ENCODE results near the gene F5.

F5 gene

GRCh38 chr1:169586395-169587255 is at the start of gene F5:
F5 (minus strand) TSS chr1:169586481; CDS start chr1:169586386, 95 bp downstream.
- DNase-seq (ENCODE audit: low spot score): peak; percentile 84

GRCh38 chr1:169634877-169635276 is 48.6 kb upstream of the F5 start:
- DNase-seq (ENCODE audit: low spot score): no peak

- DNase-seq (ENCODE audit: low spot score): no peak
These were observed 47.9 kb upstream of the F5 start for GRCh38 chr1:169634145-169634544.

- no peak for DNase-seq (ENCODE audit: low spot score)
These were observed 45.0 kb upstream of the F5 start for GRCh38 chr1:169631249-169631648.

GRCh38 chr1:169630006-169630405 is 43.7 kb upstream of the F5 start, which contains the start of gene SELP:
SELP (minus strand) TSS chr1:169630124; CDS start chr1:169630074, 50 bp downstream.
- DNase-seq (ENCODE audit: low spot score): no peak

GRCh38 chr1:169624912-169625311 is 38.6 kb upstream of the F5 start:
- DNase-seq (ENCODE audit: low spot score): no peak

DNA sequence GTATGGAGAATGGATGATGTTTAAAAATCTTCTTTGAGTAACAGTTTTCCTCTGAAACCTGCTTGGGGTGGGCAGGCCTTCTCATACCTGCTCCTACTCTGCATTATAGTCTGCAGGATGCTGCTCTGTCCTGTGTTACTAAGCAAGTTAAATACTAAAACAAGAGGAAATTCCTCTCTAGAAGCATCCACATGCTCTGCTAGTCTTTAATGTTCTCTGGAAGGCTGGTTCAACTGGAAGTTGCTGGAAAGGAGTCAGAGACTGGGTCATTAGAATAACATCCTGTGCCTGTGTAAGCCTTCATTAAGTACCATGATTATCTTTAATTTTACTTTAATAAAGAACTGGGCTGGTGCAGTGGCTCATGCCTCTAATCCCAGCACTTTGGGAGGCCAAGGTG is 37.8 kb upstream of the F5 start:
- peak; percentile 6 for DNase-seq (ENCODE audit: low spot score)

DNA sequence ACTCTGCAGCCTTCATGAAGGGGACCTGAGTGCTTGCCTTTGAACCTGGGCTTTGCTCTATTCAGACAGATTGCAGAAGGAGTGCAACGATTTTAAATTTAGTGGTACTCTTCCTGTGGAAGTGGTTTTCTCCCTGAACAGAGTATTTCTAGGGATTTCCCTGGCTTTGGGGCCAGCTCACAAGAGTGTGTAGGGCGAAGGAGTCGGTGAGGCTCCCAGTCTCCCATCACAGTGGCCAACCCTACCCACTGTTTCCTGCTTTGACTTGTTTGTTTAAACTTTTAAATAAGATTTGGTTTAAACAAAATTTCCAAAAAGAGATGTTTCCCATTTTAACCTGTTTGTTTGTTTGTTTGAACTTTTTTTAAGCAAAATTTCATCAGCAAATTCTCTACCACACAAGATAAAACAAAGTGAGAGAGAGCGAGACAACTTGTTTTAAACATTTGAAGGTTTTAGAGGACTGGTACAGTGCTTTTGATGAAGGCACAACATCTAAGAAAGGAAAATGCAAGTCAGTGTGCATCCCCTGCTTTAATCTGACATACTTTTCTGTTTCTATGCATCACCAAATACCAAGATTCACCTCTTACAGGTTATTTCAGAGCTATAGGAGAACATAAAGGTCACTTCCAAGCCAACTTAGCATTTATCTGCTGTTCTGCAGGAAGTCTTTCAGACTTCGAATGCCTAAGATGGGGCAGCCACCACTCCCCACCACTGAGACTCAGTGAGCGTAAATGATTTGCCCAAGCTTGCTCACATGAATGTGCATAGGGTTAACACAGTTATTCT is 37.0 kb upstream of the F5 start:
- no peak for DNase-seq (ENCODE audit: low spot score)

DNA sequence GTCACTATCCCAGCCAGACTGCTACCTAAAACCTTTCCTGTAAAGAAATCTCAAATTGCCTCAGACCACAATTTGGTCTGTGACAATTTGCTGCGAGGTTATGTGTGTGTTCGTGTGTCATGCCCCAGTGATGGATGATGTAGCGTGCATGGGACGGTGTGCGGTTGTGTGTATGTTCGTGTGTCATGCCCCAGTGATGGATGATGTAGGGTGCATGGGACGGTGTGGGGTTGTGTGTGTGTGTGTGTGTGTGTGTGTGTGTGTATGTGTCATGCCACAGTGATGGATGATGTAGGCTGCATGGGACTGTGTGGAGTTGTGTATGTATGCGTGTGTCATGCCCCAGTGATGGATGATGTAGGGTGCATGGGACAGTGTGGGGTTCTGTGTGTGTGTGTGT is 34.3 kb upstream of the F5 start:
- no peak for DNase-seq (ENCODE audit: low spot score)

DNA sequence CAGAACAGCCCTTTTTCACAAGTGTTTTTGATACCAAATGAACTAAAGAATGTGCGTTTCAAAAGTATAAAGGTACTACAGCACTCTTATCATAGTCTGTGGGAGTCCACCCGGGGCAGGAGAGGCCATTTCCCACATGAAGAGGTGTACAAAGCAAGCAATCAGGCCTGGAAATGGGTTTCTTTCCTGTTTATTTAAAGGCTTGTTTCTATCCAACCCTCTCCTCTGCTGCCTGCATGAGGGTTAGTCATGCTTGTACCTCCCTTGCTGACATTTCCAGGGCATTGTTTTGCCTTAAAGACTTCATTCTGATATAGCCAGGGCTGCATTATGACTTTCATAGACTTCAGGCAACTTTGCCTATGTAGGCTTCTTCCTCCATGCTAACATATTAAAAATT is 32.1 kb upstream of the F5 start:
- no peak for DNase-seq (ENCODE audit: low spot score)

DNA sequence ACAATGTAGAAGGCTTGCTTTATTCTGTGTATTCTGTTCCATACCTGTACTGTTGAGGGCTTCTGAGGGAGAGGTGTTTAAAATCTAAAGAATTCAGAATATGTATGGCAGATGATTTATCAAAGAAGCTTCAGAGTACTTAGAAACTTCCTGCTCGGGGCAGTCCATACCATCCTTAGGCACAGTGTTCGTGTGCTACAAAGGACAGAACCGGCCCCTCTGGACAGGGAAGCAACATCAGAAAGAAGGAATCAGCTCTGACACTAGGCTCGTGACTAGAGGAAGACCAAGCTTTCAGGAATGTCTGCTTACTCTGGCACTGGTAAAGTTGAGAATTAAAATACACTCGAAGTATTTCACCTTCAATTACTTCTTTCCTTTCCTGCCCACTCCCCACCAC is 29.5 kb upstream of the F5 start:
- no peak for DNase-seq (ENCODE audit: low spot score)

DNA sequence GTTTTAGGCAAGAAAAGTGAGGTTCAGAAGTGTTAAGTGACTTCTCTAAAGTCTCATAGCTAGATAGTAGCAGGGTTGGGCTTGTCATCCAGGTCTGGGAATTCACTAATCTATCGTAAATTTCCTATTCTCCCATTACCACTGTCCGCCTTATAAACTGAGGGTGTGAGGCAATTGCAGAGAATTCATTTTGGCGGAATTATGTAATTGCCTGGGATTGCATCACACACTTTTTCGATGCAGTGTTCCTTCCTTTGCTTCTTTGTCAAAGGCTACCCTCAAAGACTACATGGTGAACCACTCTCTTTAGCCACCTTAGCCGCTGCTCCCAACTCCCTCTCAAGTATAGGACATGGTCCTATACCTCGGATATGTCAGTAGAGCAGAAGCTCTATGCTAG is 24.6 kb upstream of the F5 start:
- no peak for DNase-seq (ENCODE audit: low spot score)

GRCh38 chr1:169610108-169610507 is 23.8 kb upstream of the F5 start:
- no peak for DNase-seq (ENCODE audit: low spot score)

DNA sequence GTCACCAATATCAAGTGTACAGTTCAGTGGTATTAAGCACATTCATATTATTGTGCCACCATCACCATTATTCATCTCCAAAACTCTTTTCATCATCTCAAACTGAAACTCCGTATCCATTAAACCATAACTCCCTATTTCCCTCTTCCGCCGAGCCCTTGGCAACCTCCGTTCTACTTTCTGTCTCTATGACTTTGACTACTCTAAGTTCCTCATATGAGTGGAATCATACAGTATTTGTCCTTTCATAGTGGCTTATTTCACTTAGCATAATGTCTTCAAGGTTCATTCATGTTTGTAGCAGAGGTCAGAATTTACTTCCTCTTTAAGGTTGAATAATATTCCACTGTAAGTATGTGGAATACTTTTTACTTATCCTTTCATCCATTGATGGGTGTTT is 21.9 kb upstream of the F5 start:
- no peak for DNase-seq (ENCODE audit: low spot score)

GRCh38 chr1:169604781-169605560 is 18.7 kb upstream of the F5 start:
- no peak for DNase-seq (ENCODE audit: low spot score)

GRCh38 chr1:169601096-169601881 is 15.0 kb upstream of the F5 start:
- peak; percentile 40 for DNase-seq (ENCODE audit: low spot score)

GRCh38 chr1:169595764-169596711 is 9.8 kb upstream of the F5 start:
- DNase-seq (ENCODE audit: low spot score): peak; percentile 47

GRCh38 chr1:169594391-169594790 is 8.1 kb upstream of the F5 start:
- DNase-seq (ENCODE audit: low spot score): no peak

- no peak for DNase-seq (ENCODE audit: low spot score)
These were observed 4.7 kb upstream of the F5 start for GRCh38 chr1:169590932-169591331.

- DNase-seq (ENCODE audit: low spot score): peak; percentile 66
These were observed 2.7 kb upstream of the F5 start for GRCh38 chr1:169588785-169589485.

Data from kidney tubule cell (primary cell).